Measurements from ENCODE around the gene UNC13B.

UNC13B gene

DNA sequence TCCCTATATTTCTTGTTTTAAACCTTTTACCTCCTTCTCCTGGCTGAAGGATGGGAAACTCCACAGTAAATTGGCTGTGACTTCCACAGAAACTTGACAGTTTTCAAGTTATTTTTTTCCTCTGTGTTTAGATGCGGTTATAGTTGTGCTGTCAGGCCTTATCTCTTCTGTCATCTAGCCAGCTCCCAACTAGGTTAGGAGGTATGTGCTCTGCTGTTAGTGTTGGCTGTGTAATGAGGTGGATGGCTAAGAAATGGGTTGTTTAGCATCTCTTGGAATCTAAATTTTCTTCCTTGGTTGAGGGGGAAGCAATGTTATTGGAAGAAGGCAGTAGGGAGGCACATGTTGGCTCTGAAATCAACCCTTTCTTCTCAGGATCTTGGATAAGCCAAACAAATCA is 178.2 kb downstream of the UNC13B start:
- no peak for DNase-seq

DNA sequence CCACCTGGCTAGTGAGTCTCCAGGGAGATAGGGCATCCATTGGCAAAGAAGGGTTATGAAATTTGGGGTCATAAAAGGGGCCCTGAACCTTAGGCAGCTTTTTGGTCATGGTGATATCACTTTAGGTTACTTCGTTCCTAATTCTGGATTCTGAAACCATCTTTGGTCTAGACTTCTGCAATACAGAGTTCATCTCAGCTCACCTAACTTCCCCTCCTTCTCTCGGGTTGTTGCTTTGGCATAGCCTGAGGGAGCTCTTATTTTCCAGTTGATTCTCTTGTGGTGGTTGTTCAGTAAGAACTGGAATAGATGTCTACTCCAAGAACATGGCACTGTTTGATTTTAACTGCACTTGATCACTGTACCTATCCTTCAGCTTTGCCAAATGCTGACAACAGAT is 179.2 kb downstream of the UNC13B start:
- no peak for DNase-seq

DNA sequence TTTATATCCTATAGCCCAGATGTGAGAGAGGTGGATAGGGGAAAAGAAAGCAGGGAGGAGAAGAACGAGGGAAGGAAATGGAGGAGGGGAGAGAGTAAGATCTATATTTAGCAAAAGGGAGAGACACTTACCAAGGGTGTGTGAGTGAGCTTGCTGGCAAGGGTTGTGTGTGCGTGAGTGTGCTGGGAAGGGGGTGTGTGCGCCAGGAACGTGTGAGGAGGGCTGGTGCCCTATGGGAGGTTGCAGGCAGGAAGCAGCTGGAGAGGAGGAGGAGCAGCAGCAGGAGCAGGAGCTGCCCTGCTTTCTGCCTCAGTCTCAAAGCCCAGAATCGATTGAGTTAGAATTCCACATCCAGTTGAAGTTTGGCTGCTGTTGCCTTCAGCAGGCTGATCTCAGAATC is 179.8 kb downstream of the UNC13B start:
- DNase-seq: no peak

DNA sequence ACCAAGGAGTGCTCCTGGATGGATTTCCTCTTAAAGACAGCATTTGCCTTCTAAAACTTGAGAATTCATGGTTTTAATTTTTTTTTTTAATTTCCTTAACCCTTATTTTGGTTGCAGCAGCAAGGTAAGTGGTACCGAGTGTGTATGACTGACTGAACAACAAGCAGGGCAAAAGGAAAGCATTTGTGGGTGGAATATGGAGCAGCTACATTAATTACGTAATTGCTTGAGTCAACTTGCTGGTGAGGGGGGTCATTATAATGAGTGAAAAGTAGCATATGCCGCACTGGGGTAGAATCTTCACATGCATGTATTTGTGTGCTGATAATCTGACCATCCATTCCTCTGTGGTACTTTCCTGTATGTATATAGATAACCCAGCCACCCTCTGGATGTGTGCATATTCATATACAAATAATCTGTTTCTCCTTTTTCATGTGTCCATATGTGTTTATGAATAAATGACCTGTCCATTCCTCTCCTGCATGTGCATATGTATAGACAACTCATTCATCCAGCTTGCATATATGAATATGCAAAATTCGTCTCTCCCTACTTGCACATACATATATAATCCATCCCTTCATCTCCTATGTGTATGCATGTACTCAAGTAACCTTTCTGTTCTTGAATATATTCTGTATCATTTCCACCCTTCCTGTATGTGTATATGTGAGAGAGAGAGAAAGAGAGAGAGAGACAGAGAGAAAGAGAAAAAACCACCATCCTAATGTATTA is 180.6 kb downstream of the UNC13B start:
- DNase-seq: no peak

DNA sequence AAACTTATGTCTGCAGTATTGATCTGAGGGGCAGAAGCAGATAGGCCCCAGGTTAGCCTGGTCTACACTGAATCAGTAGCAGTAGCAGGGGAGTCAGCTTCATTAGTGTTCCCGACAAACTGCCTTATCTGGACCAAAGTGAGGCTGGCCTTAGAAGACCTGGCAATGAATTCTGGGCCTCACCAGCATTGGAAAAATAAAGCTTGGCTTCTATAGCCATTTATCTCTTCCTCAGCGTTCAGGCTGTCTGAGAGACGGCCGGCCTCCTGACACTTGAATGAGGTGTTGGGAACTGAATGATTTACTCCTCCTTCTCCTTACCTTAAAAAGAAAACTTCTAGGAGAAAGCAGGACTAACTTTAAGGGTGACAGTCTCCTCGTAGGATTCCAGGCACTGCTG is 186.3 kb downstream of the UNC13B start:
- no peak for DNase-seq

DNA sequence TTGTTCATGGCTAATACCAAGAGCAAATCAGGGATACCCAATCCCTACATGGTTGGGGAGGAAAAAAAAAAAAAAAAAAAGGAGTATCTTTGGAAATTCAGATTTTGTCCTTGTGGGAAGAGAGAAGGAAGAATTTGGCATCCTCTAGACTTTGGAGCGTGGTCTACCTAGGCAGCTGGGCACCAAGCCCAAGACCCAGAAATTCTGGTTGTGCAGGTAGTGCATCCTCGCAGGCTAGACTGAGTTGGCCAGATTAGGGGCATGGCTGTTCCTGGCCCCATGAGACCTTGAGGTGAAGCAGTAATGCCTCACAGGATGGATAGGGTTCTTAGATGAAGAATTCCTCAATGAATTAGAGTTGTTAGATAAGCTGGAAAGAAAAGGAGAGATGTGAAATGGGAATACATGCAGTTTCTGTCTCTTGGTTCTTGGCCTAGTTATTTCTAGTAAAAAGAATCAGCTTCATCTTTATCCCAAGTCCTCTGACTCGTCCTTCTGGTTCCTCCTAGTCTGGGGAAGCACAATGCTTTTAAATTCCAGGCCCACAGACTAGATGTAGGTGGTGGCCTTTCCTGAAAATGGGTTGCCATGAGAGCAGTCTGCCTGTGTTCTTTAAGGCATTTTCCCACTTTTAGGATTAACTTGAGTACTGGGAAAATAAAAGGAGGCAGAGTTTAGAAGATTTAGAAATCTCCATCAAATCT is 187.6 kb downstream of the UNC13B start:
- no peak for DNase-seq

DNA sequence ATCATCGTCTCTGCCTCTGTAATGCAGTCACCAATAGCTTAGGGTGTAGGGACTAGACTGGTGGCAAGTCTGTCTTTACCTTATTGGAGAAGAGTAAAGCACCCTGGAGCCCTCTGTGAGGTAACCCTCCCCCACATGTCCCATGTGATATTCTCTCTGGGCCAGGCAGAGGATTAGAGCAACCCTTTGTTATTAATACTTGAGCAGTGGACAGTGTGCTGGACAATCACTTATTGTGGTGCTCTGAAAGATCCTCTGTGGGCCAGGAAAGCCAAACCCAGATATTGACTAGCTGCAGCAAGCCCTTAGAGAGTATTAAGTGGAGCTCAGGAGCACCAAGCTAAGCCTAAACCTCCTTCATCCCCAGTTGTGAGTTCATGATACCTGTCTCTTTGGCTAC is 188.4 kb downstream of the UNC13B start:
- no peak for DNase-seq

DNA sequence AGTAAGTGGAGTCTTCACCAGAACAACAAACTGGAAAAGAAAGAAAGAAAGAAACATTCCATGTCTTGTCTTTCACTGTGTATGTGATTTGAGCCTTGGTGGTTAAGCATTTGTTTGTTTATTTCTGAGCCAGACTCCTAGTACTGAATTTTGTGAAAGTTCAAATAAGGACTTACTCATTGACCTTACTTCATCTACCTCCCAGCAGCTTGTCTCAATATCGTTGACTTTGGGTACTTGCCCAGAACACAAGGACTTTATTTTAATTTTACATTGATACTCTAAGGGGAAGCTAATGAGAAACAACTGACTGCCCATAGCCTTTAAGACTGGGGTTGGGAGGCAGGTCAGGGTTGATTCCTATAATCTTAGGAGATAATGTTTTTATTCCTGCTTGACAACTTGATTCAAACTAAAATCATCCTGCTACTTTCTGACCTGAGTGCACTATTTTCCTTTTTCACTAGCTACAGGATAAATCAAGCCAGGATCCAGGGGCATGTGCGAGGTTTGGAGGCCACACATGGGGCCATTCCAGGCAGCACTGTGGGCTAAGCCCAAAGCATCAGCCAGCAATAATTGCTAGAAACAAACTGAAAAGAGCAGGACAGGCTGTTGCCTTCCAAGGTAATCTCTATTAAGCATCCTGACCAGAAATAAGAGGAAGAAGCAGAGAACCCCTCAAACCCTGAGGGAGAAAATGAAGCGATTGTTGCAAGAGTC is 189.2 kb downstream of the UNC13B start:
- DNase-seq: no peak

DNA sequence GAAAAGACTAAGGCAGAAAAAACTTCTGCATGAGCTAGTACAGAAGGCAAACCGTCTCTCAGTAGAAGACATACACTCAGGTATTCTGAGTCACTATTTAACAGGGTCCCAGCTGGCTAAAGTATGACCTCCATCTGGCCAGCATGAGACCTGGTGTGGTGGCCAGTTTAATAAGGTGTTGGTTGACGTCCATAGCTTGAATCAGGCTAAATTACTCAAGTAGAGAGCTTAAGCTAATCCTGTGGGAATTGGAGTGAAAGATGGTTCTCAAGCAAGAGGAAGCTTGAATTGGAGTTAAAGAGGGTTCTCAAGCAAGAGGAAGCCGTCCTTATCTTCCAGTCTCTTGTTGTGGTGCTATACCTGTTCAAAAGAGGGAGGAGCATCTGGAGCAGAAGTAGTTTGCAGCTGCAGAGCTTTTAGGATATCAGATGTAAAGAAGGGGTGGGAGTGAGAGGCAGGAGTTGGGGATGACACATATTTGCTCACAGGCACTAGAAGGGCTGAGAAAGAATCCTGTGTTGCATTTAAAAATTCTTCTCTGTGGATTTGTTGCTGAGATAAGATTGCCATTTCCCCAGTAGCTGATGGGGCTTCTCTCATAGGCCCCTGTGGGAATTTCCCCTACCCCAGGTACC is 192.0 kb downstream of the UNC13B start:
- no peak for DNase-seq

DNA sequence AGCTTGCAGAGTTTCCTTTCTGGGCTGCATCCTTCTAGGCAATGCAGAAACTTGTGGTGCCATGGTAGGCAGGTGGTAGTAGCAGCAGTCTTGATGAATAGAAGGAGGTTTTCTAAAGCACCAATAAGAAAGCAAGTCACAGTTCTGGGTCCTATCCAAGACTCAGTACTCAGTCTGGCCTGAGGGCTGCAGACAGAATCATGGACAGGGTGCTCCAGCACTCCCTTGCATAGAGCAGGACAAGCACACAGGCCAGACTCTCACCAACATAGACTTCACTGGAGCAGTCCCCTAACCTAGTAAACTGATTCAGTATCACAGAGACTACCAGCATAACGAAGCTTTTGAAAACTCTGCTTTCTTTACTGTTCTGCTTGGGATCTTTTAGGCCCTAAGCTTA is 194.1 kb downstream of the UNC13B start:
- no peak for DNase-seq

DNA sequence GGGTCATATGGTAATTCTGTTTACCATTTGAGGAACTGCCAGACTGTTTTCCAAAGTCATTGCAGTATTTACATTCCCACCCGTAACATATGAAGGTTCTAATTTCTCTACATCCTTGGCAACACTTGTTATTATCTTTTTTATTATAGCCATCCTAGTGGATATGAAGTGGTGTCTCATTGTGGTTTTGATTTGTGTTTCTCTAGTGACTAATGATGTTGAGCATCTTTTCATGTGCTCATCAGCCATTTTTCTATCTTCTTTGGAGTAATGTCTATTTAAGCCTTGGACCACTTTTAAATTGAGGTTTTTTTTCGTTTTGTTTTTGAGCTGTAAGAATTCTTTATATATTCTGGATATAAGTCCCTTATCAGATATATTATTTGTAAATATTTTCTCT is 195.3 kb downstream of the UNC13B start:
- DNase-seq: no peak

DNA sequence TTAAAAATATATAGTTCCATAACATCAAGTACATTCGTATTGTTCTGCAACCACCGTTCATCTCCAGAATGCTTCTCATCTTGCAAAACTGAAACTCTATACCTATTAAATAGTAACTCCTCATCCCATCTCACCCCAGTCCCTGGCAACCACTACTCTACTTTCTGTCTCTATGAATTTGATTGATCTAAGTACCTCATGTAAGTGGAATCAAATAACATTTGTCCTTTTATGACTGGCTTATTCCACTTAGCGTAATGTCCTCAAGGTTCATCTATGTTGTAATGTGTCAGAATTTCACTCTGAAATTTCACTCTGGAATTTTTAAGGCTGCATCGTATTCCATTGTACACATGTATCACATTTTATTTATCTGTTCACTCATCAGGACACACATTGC is 196.0 kb downstream of the UNC13B start:
- no peak for DNase-seq

DNA sequence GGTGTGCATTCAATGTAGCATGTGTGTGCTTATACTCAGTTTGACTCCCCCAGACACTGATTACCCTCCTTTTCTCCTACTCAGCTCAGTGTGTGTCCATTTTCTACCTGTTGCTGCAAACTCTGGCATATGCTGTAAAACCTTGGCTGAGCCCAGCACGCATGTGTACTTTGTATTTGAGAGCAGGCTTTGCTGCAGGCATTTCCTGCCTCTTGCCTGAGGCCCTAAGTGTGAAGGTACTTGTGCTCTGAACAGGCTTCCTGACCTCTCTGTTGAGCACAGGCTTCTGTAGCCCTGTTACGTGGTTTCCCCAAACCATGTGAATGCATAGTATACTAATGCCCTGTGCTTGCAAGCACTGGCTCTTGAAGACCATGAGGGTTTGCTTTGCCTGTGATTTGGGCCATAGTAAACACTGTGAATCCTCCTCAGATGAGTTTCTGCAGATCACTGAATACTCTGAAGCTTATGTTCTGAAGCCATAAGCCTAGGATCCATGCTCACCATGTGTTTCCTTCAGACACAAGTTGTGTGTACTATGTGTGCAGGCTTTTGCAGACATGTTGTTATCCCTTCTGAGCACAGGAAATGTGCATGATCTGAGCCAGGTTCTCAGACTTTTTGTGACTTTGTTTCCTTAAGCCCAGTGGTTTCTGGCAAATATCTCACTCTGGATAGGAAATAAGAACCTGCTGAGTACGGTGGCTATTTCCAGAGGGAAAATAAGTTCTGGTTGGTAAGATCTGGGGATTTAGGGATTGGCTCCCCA is 203.2 kb downstream of the UNC13B start:
- no peak for DNase-seq

DNA sequence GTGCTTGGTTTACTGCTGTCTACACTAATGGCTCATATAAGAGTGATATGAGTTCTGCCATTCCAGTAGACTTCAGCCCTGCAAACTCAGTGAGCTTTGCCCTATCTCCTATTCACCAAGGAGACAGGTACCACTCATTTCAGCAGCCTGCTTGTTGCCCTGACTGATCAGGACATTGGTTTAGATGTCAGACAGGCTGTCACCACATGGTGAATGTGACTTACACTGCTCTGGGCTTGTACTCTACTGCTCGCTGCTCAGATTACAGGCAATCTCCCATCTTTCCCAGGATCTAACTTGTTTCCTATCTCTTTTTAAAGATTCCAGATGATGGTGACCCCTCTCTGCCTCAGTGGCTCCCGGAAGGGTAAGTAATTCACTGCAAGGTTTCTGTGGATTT is 204.8 kb downstream of the UNC13B start:
- no peak for DNase-seq

DNA sequence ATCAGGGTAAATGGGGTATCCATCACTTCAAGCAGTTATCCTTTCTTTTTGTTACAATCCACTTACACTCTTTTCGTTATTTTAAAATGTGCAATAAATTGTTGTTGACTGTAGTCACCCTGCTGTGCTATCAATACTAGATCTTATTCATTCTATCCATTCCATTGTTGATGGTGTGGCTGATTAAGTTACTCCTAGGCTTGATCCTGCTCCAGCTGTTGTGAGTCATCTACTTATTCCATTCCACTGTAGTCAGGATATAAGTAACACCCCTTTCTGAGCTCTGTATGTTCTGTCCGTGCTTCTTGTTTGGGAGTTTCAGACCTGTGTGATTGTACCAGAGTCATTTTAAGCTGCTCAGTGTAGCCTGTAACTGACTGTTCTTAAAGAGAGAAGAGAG is 205.6 kb downstream of the UNC13B start:
- no peak for DNase-seq

DNA sequence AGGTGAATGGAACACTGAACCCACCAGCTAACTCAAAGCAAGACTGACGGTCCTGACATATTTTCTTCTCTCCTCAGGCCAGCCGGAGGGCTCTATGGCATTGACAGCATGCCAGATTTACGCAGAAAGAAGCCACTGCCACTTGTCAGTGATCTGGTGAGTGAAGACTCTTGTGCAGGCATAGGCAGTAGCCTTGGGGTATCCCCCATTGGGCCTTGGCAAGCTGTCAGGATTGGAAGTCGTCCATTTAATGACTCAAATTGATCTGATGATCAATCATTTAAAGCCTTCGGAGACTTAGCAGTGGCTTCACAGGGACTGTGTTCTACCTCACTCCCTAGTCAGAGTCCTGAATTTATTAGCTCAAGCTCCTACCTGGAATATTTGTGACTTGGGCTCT is 208.4 kb downstream of the UNC13B start:
- no peak for DNase-seq

DNA sequence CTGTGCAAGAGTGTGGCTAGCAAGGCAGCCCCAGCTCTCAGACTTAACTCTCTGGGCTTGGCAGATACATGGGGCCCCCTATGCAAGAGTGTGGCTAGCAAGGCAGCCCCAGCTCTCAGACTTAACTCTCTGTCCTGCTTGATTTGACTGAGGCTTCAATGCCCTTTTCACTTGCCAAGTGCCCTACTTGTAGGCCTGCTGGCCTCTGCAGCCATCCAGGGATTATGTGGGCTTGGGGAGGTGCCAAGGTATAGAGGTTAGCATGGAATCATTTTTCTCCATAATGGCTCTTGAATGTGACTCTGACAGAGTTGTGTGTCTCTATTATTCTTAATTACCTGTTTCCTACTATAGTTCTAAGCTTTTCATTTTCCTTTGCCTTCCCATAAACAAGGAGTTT is 212.6 kb downstream of the UNC13B start:
- DNase-seq: no peak

DNA sequence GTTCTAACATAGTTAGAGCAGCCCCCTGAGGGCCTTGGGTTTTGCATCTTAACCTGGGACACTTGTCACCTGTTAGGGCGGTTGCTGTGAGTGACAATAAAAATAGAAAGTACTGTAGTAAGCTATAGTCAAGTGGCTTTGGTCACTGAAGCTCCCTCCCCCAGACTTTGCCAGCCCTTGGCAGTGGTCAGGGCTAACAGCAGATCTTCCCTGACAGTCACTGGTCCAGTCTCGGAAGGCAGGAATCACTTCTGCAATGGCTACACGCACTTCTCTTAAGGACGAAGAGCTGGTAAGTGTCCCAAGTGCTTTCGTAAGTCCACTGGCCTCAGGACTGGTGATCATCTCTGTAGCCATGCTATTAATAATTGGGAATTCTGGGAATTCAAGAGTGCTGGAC is 213.1 kb downstream of the UNC13B start:
- no peak for DNase-seq

DNA sequence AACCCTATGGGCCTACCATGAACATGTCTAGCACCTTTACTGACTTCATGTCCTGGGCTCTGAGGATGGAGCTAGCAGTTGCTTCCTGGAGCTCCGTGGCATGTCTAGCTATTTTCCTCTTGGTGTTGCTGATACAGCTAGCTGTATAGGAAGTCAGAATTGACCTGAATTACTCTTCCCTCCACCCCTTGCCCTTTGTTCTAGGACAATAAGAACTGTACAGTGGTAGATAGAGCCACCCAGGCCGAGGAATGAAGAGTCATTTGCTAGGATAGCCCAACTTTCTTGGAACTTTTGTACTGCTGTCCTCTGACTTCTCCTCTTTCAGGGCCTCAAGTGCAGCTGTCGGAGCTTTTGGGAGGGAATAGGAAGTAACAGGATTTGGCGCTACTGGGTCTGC is 218.2 kb downstream of the UNC13B start:
- no peak for DNase-seq

DNA sequence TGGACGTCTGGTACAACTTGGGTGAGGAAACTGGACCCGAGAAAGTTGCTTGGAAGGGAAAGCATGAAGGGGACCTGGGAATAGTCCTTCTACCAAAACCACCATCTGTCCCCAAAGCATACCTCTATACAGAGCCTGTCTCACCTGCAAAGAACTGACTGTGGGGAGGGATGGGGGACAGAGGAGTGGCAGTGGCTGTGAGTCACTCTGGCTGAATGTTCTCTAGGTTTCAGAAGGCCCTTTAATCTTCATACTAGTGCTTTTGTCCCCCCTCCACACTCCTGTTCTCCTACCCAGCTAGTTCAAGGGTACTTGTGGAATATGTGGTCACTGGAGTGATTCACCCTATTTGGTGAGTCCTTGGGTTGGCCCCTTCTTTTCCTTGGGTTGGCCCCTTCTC is 218.8 kb downstream of the UNC13B start:
- no peak for DNase-seq

DNA sequence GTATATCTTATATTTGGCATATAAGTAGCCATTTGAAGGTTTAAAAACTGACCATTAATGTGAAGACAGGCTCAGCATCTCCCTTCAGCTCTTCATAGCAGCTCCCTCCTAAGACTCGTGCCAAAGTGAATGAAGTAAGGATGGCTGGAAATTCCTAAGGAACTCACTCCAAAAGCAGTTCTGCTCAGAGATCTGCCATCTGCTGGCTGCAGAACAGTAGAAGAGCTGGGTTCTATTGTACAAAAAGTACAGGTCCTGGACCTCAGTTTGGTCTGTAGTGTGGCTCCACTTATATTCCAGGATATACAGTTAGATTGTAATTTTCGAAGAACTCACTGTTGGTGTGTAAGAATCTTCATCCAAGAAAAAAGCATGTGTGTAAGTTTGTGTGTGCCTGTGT is 223.2 kb downstream of the UNC13B start:
- DNase-seq: no peak

DNA sequence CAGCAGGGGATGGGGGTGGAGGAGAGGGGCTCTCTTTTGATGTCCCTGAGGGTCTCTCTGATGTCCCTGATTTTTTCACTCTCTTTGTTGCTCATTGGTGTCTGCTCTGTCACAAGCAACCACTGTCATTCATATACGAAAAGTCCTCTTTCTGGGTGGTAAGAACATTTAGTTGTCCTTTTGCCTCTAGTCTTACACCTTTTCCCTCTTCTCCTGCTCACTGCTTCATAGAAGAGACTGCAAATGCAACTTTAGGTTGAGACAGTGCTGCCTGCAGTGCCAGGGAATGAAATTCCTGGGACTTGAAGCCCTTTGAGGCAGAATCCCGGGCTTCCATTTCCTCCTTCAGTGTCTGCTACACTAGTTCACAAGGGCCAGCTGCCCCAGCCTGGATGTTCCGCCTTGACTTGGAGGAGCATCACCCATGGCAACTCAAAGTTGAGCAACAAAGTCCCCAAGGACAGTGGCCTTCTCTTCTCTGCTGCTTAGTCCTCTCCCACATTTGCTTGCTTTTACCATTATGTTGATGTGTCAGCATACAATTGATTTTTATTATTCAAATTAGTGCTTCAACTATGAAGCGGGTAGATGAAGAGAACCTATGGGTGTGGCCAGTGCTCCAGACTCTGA is 233.4 kb downstream of the UNC13B start:
- DNase-seq: no peak

Data from effector CD4-positive, alpha-beta T cell (primary cell).